SK-N-MC (cell line): ENCODE measurements around the gene CELF2.

Experiments used
- DNase-seq: peaks from one replicate; pipeline ENCODE4 v3.0.0-alpha.2; 2011; ENCODE audit warnings: low read depth, low spot score
- H3K27ac ChIP-seq: fragments of 200-600 bp; sonication (generic); 2 replicates; pipeline ENCODE4 v1.5.1; 2016; ENCODE audit warnings: mixed run types
- H3K36me3 ChIP-seq: fragments of 200-600 bp; sonication (generic); 2 replicates; pipeline ENCODE4 v1.6.1; 2017; ENCODE audit warnings: antibody characterized with exemption, low read length, mixed read lengths; ENCODE audit not compliant: insufficient read depth
- H3K4me3 ChIP-seq: fragments of 200-600 bp; sonication (generic); 2 replicates; pipeline ENCODE4 v1.5.1; 2016
- H3K9ac ChIP-seq: fragments of 200-600 bp; sonication (generic); 2 replicates; pipeline ENCODE4 v1.8.0; 2017; ENCODE audit warnings: mixed run types, mixed read lengths; ENCODE audit not compliant: insufficient read length
- H3K9me3 ChIP-seq: fragments of 200-600 bp; sonication (generic); 2 replicates; pipeline ENCODE4 v1.6.1; 2017; ENCODE audit warnings: low read depth, mild to moderate bottlenecking, antibody characterized with exemption, low read length, moderate library complexity, mixed read lengths
- EZH2 ChIP-seq: fragments of 200-600 bp; sonication (generic); IDR thresholded peaks from one replicate; pipeline ENCODE4 v1.6.1; 2017; ENCODE audit warnings: antibody characterized with exemption
- FOXP2 ChIP-seq: optimal IDR thresholded peaks from 2 replicates; pipeline ENCODE3; 2011; ENCODE audit warnings: mild to moderate bottlenecking, moderate library complexity; ENCODE audit not compliant: insufficient read depth; ENCODE audit errors: extremely low read length, control extremely low read depth
- POLR2AphosphoS5 ChIP-seq: IDR thresholded peaks from 2 replicates; pipeline ENCODE4 v1.6.1; 2012; ENCODE audit warnings: mild to moderate bottlenecking, low read depth, low read length, borderline replicate concordance

The CELF2 gene

DNA sequence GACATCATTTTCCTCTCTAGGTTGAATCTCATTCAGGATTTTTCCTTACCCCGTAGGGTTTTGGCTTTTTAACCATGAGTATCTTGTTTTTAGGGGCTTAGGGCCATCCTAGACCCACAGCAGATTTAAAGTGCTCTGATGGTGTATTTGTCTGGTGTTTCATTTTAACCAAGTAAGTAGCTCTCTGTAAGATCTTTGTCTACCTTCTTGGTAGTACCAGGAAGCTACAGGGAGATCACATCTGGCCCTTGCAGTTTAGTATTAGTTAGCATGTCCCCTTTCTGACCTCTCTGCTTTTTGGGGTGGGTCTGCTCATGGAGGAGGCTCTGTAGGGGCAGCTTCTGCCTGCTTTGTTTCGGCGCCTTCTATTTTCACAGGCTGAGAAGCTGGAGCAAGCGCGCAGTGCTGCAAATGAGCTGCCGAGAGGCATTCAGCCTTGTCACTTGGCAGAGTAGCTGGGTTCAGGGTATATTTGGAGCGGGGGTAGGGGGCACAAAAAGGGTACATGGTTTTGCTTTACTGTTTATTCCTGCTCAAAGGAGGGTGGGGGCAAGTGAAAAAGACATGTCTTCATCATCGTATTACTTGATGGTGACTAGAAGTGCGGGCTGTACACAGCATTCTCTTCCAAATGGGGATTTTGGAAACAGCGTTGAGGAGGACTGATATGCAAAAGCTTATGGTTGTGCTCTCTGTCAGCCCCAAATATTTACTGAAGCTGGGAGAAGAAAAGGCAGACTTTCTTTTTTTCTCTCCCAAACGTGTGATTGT, 146.3 kb downstream of the CELF2 start:
- Histone ChIP-seq H3K36me3 (no peaks in the 10 kb centered on the region), H3K9ac (no peak overlapping the region), H3K9me3 (no peaks in the 10 kb centered on the region), H3K4me3 (no peak overlapping the region), H3K27ac (no peak overlapping the region)
- DNase-seq = no peak
- TF ChIP-seq EZH2 = no peak
- TF ChIP-seq POLR2AphosphoS5 = no peak
- no peak for TF ChIP-seq FOXP2

DNA sequence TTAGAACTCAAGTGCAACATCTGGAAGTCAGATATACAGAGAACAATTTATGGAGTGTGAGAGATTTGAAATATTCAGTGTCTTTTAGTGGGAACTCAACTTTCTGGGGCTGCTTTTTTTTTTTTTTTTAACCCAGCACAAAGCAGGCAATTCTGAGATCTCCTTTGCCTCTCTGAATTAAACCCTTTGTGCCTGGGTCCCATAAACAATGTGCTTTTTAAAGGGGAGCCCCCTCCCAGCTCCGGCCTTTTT, 146.8 kb downstream of the CELF2 start:
- TF ChIP-seq EZH2 (no peak), FOXP2 (no peak), POLR2AphosphoS5 (no peak)
- no peak for DNase-seq
- Histone ChIP-seq H3K4me3 (no peak overlapping the region), H3K9ac (no peak overlapping the region), H3K36me3 (no peaks in the 10 kb centered on the region), H3K9me3 (no peaks in the 10 kb centered on the region), H3K27ac (no peak overlapping the region)

DNA sequence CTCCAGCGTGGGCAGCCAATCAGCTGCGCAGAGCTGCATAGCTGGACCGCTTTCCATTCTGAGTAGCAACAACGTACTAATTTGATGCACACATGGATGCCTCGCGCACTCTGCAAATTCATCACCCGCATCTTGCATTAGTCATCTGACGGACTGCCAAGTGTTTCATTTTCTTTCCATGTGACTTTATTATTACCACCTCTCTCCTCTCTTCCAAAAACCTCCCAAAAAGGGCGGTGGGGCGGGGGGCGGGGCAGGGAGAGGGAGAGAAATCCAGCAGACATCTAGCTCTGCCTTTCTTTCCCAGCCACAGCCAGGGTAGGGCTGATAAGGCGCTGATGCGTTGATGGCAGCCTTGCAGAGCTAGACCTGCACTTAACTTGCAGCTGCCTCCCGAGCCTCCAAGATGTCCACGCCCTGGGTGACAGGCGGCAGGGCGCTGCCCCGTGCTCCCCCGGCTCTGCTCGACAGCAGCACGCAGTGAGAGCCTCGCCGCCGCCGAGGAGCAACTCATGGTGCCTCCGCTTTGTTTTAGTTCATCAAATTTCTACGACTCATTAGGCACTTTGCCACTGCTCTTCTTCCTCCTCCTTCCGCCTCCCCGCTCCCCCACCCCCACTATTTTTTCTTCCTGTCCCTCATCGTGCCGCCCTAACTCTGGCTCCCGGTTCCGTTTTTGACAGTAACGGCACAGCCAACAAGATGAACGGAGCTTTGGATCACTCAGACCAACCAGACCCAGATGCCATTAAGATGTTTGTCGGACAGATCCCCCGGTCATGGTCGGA, 147.3 kb downstream of the CELF2 start:
- H3K9ac ChIP-seq = no peak overlapping the region

DNA sequence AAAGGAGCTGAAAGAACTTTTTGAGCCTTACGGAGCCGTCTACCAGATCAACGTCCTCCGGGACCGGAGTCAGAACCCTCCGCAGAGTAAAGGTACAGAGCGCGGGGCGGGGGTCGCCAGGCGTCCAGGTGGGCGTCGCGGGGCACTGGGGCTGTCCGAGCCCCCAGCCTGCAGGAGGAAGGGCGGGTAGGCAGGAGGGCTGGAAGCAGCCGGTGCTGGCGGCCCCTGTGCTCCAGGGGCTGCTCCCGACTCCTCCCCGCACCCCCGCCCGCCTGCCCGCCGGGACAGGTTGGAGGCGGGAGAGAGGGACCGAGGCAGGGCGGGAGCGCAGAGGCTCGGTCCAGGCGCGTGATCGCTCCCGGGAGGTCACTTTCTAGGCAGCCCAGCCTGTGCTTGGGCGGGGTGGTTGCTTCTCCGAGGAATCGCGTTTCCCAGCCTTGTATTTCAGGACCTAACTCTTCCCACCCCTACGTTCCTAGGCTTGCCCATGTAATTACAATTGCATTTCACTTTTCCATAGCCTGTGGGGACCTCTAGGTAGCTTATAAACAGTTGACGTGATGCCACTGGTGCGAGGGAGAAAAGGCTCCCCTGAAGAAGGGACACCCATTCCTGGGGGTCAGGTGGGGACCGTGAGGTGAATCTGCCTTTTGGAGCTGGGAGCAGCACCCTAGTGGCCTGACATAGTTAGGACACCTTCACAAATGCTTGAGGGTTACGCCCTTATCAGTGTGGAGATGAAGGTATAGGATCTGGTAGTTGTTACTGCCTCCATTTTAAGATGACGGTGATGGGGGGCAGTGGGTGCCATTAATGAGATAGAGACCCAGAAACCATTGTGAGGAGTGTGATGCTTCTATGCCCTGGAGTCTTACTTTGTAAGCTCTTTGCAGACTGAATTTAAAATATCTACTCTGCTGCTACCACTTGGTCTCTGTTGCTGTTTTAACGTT, 148.2 kb downstream of the CELF2 start:
- peak; percentile 80 for TF ChIP-seq EZH2
- TF ChIP-seq FOXP2 = no peak
- no peaks in the 10 kb centered on the region for H3K36me3 ChIP-seq
- DNase-seq = no peak
- no peak overlapping the region for H3K27ac ChIP-seq
- H3K9ac ChIP-seq = no peak overlapping the region
- no peaks in the 10 kb centered on the region for H3K9me3 ChIP-seq
- no peak overlapping the region for H3K4me3 ChIP-seq

More for the DNA sequence above, 147.3 kb downstream of the CELF2 start:
- TF ChIP-seq EZH2 (no peak), POLR2AphosphoS5 (no peak), FOXP2 (no peak)
- H3K4me3 ChIP-seq = no peak overlapping the region
- DNase-seq = no peak
- H3K36me3 ChIP-seq = no peaks in the 10 kb centered on the region
- H3K27ac ChIP-seq = no peak overlapping the region
- no peaks in the 10 kb centered on the region for H3K9me3 ChIP-seq

DNA sequence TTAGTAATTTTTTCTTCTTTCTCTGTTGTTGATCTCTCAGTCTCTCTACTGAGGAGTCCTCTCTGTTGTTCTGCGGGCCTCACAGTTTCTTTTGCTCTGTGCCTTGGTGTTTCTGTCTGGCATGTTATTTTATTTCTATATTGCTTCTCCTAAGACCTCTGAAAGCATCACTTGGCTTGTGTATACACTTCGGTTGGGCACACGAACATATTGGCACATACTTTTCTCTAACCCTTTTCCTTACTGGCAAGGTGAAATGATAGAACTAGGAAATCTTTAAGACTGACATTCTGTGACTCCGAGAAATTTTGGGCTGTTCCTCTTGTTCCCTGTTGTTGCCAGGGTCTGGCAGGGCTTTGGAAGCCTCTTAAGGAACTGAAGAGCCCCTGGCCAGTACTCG, 148.9 kb downstream of the CELF2 start:
- no peak overlapping the region for H3K27ac ChIP-seq
- no peaks in the 10 kb centered on the region for H3K9me3 ChIP-seq
- no peak for TF ChIP-seq FOXP2
- no peak for TF ChIP-seq POLR2AphosphoS5
- TF ChIP-seq EZH2 = no peak
- DNase-seq = no peak
- no peak overlapping the region for H3K4me3 ChIP-seq
- H3K36me3 ChIP-seq = no peaks in the 10 kb centered on the region
- H3K9ac ChIP-seq = no peak overlapping the region

DNA sequence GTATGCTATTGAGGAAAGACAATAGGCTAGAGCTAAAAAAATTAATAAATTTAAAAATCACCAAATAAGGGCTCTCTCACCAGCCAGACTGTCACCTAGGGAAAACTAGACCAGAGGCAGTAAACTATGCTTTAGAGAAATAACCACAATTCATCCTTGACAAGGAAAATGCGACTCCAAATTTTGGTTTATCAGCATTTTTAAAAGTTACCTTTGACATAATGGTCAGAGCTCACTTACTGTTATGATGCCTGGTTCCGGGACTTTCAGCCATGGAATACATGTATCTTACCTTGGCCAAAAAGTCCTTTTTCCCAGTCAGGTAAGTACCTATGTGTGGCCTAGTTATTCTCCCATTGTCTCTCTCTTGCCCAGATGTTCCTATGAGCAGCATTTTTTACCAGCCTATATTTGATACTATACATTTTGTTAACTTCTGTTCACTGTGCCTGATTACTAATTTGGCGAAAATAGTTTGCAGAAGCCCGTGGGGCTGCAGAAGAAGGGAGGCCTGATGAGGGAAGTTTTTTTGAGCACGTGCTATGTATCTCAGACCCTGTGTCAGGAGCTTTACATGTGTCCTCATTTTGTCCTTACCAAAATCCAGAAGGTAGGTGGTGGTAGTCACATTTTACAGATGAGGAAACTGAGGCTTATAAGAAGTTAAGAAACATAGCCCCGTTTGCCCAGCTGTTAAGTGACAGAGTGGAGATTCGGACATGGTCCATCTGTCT, 149.7 kb downstream of the CELF2 start:
- TF ChIP-seq POLR2AphosphoS5 (no peak), EZH2 (no peak), FOXP2 (no peak)
- DNase-seq = no peak
- no peak overlapping the region for H3K27ac ChIP-seq
- H3K9ac ChIP-seq = no peak overlapping the region
- no peaks in the 10 kb centered on the region for H3K36me3 ChIP-seq
- no peak overlapping the region for H3K4me3 ChIP-seq
- no peaks in the 10 kb centered on the region for H3K9me3 ChIP-seq

DNA sequence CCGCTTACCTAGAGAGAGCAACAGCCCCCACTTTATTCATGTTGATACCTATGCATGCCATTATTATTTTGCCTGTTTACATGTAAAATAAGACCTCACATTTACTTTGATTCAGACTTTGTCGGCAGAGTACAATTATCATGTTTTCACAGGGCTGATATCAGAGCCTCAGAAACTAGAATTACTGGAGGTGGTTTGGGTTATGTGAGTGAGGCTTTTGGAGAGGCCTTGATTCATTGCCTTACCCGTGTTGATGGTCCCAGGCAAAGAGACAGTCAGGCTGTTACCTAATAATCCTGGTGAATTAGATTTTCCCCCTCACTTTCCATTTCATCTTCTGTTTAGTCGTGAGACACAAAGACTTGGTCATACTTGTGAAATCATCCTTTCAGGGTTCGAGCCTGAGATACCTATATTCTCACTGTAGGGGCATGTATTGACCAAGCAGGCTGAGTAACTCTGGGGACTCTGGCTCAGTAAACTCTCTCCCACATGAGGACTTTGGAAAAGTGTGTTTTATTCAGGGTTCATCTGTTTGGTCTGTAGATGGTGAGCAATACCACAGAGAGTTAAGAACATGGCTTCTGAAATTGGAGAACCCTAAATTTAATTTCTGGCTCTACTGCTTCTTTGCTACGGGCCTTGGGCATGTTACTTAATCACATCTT, 150.9 kb downstream of the CELF2 start:
- Histone ChIP-seq H3K4me3 (no peak overlapping the region), H3K9me3 (no peaks in the 10 kb centered on the region), H3K27ac (no peak overlapping the region), H3K9ac (no peak overlapping the region), H3K36me3 (no peaks in the 10 kb centered on the region)
- no peak for TF ChIP-seq FOXP2
- no peak for TF ChIP-seq EZH2
- TF ChIP-seq POLR2AphosphoS5 = no peak
- DNase-seq = no peak
